DMS153 treated with DMSO at 0.1 percent for 48 hours (cell line): ENCODE measurements around the gene SNAPC4.

ENCODE experiments used
- DNase-seq: peaks from one replicate; lab custom pipeline; 2025; ENCODE audit not compliant: unreplicated experiment; lab: John Stamatoyannopoulos, UW

The SNAPC4 gene

DNA sequence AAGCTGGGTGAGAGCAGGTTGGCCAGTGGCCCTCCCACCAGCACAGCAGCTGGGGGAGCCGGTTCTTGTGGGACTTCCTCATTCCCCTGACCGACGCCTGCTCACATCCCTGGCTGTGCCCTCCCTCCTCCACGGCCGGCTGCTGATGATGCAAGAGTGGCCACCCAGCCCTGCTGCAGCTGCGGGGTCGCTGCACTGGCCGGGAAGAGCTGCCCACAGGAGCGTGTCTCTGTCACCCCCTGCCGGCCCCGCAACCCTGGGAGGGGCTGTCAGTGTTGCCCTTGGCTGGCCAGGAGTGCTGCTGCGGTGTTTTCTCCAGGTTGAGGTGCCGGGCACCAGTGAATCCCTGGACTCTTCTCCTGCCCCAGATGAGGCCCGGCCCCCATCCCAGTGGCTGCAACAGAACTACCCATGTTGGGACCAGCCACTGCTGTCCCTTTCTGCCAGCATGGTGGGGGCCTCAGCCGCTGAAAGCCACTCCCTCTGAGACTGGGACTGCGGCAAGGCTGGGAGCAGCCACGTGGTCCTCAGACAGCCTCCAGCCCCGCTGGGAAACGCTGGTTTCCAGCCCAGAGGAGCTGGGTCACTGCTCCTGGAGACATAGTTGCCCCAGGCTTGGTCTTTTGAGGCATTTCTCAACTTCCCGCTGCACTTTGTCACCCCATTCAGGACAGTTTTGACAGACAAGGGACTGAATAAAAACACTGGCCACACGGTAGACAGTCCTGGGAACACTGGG, 27.2 kb downstream of the SNAPC4 start:
- no peak for DNase-seq

DNA sequence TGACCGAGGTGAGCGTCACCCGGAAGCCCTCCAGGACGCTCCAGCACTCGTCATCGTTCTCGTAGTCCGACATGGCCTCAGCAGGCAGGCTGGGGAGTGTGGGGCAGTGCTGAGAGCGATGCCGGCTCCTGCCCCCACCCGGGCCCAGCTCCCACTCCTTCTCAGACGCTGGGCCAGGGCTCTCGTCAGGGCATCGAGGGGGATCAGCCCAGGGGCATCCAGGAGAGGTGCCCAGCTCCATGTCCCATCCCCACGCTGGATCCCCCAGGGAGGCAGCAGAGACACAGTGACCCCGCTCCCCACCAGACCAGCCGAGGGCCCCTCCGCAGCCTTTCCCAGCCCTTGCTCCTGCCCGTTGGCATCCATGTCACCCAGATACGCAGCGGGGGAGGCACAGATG, 28.0 kb downstream of the SNAPC4 start:
- no peak for DNase-seq

DNA sequence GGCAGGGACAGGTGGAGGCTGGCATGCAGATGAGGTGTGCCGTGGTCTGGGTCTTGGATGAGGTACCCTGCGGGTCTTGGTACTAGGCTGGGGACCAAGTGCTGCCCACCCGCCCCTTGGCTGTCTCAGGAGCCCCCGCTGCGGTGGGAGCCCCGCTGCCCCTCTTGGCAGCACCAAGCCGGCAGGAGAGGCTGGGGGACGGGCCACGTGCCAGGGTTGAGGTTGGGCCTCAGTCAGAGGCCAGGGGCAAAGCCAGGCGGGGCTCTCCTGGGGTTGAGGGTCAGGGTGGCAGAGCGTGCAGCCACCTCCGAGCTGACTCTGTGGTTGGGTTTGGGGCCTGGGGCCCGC, 28.5 kb downstream of the SNAPC4 start:
- DNase-seq: no peak

- DNase-seq: no peak
Observed at GRCh38 chr9:136370687-136371532, 29.1 kb downstream of the SNAPC4 start.

DNA sequence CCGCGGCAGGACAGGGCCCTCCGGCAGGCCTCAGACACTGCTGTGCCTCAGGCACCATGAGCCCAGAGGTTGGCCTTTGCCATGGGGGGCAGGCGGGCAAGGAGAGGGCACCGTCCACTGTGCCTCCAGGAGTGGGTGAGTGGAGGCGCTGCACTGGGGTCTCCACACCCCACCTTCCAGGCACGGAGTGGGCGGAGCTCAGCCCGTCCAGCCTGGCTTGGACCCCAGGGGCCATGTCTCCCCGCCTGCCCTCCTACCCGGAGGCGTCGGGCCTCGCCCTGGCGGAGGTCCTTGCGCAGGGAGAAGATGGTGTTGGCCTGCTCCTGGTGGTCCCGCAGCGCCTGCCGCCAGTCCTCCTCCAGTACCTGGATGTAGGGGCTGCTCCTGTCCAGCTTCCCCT, 29.9 kb downstream of the SNAPC4 start:
- no peak for DNase-seq

GRCh38 chr9:136368190-136368589, 31.8 kb downstream of the SNAPC4 start:
- DNase-seq: no peak

DNA sequence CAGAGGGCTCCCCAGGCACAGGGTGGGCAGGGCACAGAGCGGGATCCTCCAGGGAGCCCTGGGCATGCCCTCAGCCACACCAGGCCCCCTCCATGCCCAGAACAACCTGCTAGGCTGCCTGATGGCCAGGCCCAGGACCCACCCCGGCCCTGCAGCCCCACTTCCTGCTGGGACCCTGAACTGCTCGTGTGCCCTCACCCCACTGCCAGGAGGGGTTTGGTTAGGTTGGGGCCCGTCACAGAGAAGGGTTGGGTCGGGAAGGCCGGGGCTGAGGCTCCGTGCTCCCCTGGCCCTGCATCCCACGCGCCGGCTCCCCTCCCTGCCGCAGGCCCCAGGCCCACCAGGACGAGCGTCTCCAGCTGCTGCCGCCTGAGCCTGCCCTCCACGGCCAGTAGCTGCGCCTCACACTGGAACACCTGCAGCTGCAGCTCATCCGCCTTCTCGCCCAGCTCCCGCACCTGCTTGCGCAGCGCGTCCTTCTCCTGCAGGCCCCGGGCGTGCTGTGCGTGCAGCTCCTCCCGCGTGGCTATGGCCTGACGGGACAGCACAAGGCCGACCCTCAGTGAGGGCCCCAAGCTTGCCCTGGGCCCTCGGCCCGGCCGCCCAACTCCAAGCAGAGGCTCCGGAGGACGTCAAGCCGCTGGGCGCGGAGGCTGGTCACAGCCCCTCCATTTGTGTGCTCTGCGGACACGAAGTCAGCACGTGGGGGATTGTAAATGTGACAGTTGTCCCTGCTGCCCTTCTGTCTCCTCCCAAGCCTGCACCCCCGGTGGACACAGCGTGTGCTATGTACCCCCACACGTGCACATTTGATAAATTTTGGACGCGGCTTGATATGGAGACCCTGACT, 32.4 kb downstream of the SNAPC4 start:
- DNase-seq: no peak

GRCh38 chr9:136366826-136367225, 33.1 kb downstream of the SNAPC4 start:
- DNase-seq: no peak

GRCh38 chr9:136365775-136366222, 34.2 kb downstream of the SNAPC4 start:
- no peak for DNase-seq

- no peak for DNase-seq
Observed at GRCh38 chr9:136364942-136365774, 34.8 kb downstream of the SNAPC4 start.

DNA sequence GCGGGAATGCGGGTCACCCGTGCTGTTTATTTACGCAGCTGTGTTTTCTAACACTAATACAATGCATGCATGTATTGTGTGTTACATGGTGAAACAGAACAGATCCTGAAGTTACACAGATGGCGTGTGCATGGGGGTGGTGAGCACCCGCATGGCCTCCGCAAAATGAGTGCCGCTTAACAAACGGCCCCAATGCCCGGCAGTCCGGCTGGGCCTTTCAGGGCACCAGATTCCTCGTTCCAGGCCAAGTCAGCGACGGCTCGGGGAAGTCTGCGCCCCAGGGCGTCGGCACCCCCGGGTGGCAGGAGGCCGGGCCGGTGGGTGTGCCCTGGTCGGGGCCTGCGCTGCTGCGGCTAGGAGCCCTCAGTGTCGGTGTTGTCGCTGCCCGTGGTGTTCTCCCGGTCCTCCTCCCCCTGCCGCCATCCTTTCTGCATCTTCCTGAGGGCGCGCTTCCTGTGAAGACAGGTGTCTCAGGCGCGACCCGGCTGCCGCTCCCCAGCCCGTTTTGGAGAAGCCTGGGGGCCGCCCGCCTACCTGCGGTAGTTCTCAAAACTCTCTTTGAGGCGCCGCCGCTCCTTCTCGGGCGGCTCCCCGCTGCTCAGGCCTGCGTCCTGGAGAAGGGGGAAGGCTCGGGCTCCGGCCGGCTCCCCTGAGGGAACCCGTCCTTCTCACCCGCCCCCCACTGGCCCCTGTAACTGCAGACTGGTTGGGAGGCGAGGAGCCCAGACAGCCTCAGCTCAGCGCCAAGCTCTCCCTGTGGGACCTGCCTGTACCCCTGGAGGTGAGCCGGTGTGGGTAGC, 35.8 kb downstream of the SNAPC4 start:
- DNase-seq: no peak

DNA sequence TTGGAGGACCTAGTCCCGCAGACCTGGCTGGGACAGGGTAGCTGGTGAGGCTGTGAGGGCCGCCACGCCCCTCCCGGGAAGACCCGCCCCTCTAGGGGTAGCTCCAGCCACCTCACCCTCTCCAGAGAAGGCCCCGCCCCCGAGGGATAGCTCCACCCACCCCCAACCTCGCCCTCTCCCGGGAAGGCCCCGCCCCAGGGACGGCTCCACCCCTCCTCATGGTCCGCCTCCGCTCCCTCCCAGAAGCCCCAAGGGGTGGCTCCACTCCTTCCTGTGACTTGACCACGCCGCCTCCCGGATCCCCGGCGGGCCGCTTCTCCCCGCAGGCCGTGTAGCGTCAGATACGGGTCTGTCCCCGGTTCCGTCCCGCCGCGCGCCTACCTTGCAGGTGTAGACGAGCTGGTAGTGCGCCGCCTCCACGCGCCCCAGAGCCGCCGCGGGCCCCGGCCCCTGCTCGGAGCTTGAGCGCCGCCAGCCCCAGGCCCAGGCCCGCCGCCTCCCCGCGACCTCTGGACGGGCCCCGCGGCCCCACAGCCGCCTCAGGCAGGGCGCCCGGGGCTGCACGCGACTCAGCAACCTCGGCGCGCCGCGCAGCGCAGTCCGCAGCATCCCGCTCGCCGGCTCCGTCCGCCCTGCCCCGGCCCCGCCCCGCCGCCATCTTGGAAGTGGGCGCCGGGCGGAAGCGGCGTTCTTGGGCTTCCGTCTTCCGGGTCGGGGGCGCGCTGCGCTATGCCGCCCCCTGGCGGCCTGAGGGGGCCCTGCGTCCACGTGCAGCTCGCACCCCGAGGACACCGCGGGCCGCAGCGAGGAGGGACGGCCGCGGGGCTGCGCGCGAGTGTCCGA, 36.6 kb downstream of the SNAPC4 start, which contains the start of gene DNLZ:
DNLZ (minus strand) TSS at position 639 of the 843 bp plus-strand sequence; CDS start at position 609, 30 bp downstream.
- peak; percentile 60 for DNase-seq

DNA sequence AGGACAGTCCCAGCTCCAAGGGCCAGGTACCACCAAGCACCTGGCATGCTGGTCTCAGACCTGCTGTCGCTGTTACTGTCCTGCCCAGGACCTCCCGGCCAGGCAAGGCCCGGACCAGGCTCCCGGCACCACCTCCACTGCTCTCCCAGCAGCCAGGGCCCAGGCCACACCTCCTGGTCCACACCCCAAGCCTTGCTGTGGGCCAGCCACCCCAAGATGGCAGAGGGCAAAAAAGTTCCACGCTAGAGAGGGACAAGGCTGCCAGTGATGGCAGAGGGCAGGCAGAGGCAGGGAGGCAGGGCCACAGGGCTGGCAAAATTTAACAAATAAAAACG, 37.6 kb downstream of the SNAPC4 start:
- DNase-seq: no peak

GRCh38 chr9:136361754-136362449, 38.1 kb downstream of the SNAPC4 start:
- DNase-seq: no peak

DNA sequence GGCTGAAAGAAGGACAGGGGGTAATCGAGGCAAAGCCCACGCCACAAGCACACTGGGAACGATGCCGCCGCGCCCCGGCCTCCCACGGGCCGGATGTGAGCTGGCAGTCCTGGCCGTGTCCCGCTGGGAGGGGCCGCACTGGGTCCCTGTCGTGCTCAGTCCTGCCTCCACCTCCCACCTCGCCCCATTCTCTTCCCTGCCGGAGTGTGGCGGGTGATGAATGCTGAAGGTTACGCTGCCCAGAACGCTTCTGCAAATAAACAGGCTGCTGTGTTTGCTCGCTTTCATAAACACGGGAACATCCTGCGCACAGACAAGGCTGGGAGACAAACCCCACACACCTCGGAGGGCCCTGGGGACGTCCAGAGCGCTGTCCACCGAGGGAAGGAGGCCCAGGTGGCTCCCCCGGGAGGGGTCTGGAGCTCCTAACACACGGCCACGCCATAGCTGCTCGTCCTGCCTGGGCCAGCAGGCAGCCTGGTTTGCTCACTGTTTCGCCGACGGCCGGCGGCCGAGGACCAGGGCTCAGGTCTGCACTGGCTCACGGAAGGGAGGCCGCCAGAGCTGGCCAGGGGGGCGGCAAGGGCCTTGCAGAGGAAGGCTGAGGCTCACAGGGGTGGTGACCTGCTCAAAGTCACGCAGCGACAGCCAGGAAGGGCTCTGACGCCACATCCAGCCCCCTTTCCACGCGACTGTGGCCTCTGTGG, 38.8 kb downstream of the SNAPC4 start:
- no peak for DNase-seq

DNA sequence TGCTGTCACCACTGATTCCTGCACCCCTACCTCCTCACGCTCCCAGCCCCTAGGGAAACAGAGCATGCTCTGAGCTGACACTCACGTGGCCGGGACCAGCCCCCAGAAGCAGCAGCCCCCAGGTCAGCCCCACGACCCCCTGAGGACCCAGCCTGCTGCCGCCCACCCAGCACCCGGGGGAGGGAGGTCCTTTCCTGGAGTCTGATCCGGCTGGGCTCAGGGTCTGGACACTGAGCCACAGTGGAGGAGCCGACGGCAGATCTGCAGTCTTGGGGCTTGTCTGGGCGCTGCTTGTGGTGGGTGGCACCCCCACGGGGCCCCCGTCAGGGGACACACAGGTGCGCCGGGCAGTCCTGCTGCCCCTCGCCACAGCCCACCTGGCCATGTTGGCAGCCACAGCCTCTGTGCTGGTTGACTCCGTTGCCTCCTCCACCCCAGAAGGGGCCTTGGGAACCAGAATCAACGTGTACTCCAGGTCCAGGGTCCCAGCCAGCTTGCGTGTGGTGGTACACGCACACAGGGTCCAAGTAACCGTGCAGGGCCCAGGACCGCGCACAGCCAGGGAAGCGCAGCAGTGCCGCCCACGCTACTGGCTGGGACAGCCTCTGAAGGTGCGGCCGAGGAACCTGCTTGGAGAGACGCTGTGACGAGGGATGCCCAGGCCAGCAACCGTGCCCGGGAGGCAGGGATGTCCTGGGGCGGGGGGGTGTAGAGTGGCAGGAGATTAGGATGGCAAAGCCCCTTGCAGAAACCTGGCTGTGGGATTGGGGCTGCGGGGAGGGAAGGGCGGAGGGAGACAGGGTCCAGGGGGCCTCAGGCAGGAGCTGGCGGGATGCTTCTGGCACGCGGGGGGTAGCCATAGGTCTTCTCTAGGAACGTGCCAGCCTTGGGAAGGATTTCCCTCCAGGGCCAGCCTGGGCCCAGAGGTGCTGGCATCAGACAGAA, 39.9 kb downstream of the SNAPC4 start:
- no peak for DNase-seq

DNA sequence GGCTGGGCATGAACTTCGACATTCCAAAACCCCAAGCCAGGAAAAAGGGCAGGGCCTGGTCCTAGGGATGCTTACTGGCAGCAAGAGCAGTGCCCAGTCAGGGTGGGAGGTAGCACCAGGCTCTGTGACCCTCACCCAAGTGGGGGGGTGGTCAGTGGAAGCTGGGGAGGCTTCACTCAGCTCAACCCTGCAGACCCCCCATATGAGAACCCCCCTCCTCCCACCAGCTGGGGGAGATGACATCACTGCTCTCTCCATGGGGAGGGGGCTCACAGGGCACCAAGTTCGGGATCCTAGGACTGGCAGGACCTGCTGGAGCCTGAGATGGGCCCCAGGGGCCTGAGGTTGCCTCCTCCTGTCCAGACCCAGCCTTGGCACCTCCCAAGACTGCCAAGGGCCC, 41.1 kb downstream of the SNAPC4 start:
- DNase-seq: no peak
